IPS-15b (cell line): ENCODE data around the gene IRGQ.

Source experiments
- H3K27me3 ChIP-seq: one replicate; pipeline ENCODE4 v1.6.1; 2013; ENCODE audit warnings: low read length; ENCODE audit not compliant: control insufficient read depth, insufficient read depth
- H3K36me3 ChIP-seq: one replicate; pipeline ENCODE4 v1.6.1; 2013; ENCODE audit warnings: low read length; ENCODE audit not compliant: control insufficient read depth, insufficient read depth
- H3K4me1 ChIP-seq: one replicate; pipeline ENCODE4 v1.6.1; 2013; ENCODE audit warnings: mild to moderate bottlenecking, low read length; ENCODE audit not compliant: control insufficient read depth, insufficient read depth
- H3K4me3 ChIP-seq: one replicate; pipeline ENCODE4 v1.5.1; 2013; ENCODE audit warnings: low read depth, low read length
- H3K9ac ChIP-seq: one replicate; pipeline ENCODE4 v1.6.1; 2013; ENCODE audit warnings: low read depth, mild to moderate bottlenecking, low read length
- H3K9me3 ChIP-seq: one replicate; pipeline ENCODE4 v1.6.1; 2013; ENCODE audit warnings: mild to moderate bottlenecking, low read length; ENCODE audit not compliant: control insufficient read depth, insufficient read depth

The IRGQ gene

GRCh38 chr19:43575955-43576878, 19.7 kb downstream of the IRGQ start:
- peaks cover 2% of the 10 kb centered on the region for H3K36me3 ChIP-seq
- H3K27me3 ChIP-seq: no peaks in the 10 kb centered on the region
- H3K9me3 ChIP-seq: no peaks in the 10 kb centered on the region
- H3K9ac ChIP-seq: peak overlapping the region; percentile 47
- peaks cover 6% of the 10 kb centered on the region for H3K4me1 ChIP-seq
- H3K4me3 ChIP-seq: peak overlapping the region; percentile 50

DNA sequence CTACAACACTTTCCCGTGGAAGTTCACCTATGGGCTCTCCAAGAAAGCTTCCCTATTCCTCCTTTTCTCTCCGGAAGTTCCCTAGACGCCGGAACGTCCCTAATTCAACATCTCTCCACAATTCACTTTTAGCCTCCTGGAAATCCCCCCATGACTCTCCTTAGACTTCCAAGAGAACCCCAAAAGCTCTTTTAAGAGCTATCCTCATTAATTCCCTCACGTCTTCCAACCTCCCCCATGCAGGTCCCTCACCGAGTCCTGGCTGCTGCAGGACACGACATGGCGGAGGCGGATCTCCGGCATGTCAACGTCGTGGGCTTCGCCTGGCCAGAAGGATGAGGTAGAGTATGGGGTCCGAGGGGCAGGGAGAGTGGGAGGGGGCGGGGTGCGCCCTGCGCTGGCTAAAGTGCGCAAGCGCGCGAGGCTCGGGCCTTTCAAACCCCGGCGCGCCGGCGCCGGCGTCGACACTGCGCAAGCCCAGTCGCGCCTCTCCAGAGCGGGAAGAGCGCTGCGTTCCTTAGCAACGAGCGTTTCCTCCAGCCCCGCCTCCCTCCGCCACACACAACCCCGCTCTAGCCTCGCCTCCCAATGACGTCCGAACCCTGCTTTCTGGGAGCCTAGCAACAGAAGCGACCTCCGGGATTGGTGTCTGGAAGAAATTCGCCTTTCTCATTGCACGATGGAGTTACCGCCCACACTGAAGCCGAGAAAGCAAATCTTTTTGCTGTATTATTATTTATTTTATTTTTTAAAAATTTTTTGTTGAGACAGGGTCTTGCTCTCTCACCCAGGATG, 20.6 kb downstream of the IRGQ start, which contains the start of the genes PINLYP and XRCC1:
Gene PINLYP, plus strand, starts transcription at position 646 of the 795 bp plus-strand sequence. CDS start 1,391 bp downstream, outside the sequence.
Gene XRCC1, minus strand, starts transcription at position 372 of the 795 bp plus-strand sequence. Its CDS starts 69 bp downstream, at position 303.
- Histone ChIP-seq H3K4me3 (peak within 1 kb of the TSS; percentile 92), H3K9ac (peak within 1 kb of the TSS; percentile 70), H3K27me3 (no peaks in the 10 kb centered on the region), H3K4me1 (peaks cover 6% of the 10 kb centered on the region), H3K9me3 (no peaks in the 10 kb centered on the region), H3K36me3 (peaks cover 2% of the 10 kb centered on the region)

DNA sequence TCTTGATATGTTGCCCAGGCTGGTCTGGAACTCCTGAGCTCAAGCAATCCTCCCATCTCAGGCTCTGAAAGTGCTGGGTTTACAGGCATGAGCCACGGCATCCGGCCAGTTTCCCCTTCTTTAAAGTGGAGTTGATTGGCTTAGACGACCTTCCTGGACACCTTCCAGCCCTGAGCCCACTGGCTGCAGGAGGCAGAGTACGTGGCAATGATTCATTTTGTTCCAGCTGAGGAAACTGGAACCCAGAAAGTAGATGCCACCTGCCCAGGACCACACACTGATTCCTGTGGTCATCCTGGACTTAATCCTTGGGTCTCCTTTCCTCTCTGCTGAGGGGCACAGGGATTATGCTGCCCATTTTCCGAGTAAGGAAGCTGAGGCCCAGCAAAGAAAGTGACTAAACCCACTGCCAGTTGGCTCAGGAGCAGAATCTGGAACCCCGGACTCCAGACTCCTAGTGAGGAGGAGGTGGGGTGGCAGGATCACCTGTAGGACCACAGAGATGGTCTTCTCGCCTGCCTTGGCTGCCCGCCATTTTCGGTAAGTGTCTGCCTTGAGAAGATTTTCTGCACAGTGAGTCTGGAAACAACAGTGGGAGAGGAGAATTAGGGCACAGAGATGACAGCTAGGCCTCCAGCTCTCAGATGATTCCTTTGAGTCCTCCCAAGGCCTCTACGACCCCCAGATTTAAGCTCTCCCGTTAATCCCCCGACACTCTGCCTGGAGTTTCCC, 21.3 kb downstream of the IRGQ start:
- Histone ChIP-seq H3K4me1 (peaks cover 6% of the 10 kb centered on the region), H3K4me3 (peak overlapping the region; percentile 92), H3K9ac (peak overlapping the region; percentile 70), H3K9me3 (no peaks in the 10 kb centered on the region), H3K36me3 (peaks cover 2% of the 10 kb centered on the region), H3K27me3 (no peaks in the 10 kb centered on the region)

DNA sequence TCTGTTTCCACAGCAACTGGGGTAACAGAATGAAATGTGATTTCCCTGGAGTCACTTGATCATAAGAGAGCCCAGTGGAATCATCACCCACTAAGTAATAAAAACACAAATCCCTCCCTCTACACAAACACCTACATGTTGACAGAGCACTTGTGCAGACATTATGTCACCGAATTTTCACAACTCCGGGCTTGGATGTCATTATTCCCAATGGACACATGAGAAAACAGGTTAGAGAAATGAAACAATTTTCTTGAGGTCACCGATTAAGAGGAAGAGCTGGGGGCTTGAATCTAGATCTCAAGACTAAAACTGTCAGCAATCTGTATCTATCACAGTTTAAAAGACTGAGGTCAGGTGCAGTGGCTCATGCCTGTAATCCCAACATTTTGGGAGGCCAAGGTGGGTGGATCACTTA, 23.8 kb downstream of the IRGQ start:
- Histone ChIP-seq H3K36me3 (peaks cover 2% of the 10 kb centered on the region), H3K9me3 (no peaks in the 10 kb centered on the region), H3K4me1 (peaks cover 6% of the 10 kb centered on the region), H3K9ac (no peak overlapping the region), H3K4me3 (no peak overlapping the region), H3K27me3 (no peaks in the 10 kb centered on the region)

GRCh38 chr19:43570174-43570791, 25.7 kb downstream of the IRGQ start:
- Histone ChIP-seq H3K27me3 (no peaks in the 10 kb centered on the region), H3K36me3 (peaks cover 2% of the 10 kb centered on the region), H3K9ac (no peak overlapping the region), H3K9me3 (no peaks in the 10 kb centered on the region), H3K4me1 (peaks cover 4% of the 10 kb centered on the region), H3K4me3 (no peak overlapping the region)

GRCh38 chr19:43569657-43570056, 26.3 kb downstream of the IRGQ start:
- H3K36me3 ChIP-seq: peaks cover 2% of the 10 kb centered on the region
- no peak overlapping the region for H3K4me3 ChIP-seq
- H3K9me3 ChIP-seq: no peaks in the 10 kb centered on the region
- H3K4me1 ChIP-seq: peaks cover under 1% of the 10 kb centered on the region
- H3K27me3 ChIP-seq: no peaks in the 10 kb centered on the region
- no peak overlapping the region for H3K9ac ChIP-seq

DNA sequence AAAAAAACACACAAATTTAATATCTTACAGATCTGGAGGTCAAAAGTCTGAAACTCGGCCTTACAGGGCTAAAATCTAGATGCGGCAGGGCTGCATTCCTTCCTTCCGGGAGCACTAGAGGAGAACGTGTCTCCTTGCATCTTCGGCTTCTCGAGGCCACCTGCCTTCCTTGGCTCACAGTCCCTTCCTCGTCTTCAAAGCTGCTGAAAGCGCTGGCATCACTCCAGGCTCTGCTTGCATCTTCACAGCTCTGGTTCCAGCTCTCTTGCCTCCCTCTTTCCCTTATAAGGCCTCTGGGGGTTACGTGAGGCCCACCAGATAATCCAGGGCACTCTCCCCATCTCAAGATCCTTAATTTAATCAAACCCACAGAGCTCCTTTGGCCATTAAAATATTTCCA, 31.1 kb downstream of the IRGQ start:
- no peak overlapping the region for H3K4me3 ChIP-seq
- H3K9ac ChIP-seq: no peak overlapping the region
- peaks cover 12% of the 10 kb centered on the region for H3K36me3 ChIP-seq

GRCh38 chr19:43563816-43564457, 32.0 kb downstream of the IRGQ start:
- Histone ChIP-seq H3K4me1 (no peaks in the 10 kb centered on the region), H3K9ac (no peak overlapping the region)

More for the DNA sequence above, 31.1 kb downstream of the IRGQ start:
- H3K27me3 ChIP-seq: no peaks in the 10 kb centered on the region
- H3K9me3 ChIP-seq: no peaks in the 10 kb centered on the region
- H3K4me1 ChIP-seq: no peaks in the 10 kb centered on the region

DNA sequence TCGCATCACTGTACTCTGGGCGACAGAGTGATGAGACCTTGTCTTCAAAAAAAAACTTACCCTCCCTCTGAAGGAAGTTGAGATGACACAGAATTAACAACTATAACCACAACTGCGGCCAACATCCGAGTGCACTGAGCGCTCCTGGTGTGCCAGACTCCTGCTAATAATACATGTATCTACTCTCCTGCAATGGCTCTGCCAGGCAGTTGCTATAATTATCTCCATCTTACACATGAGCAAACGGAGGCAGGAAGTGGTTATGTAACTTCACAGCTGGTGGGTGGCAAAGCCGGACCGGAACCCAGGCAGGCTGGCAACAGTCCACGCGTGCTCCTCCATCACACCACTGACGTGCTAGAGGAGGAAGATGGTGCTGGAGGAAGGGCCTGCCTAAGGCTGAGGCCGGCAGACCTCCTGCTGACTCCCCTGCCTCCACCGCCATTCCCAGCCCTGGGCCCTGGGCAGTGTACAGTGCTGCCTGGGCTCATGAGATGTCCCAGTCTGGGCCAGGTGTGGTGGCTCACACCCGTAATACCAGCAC, 33.2 kb downstream of the IRGQ start:
- Histone ChIP-seq H3K4me1 (no peaks in the 10 kb centered on the region), H3K9ac (no peak overlapping the region), H3K27me3 (no peaks in the 10 kb centered on the region), H3K36me3 (peaks cover 12% of the 10 kb centered on the region), H3K4me3 (no peak overlapping the region), H3K9me3 (no peaks in the 10 kb centered on the region)

More at GRCh38 chr19:43563816-43564457, 32.0 kb downstream of the IRGQ start:
- Histone ChIP-seq H3K27me3 (no peaks in the 10 kb centered on the region), H3K4me3 (no peak overlapping the region), H3K36me3 (peaks cover 12% of the 10 kb centered on the region), H3K9me3 (no peaks in the 10 kb centered on the region)

DNA sequence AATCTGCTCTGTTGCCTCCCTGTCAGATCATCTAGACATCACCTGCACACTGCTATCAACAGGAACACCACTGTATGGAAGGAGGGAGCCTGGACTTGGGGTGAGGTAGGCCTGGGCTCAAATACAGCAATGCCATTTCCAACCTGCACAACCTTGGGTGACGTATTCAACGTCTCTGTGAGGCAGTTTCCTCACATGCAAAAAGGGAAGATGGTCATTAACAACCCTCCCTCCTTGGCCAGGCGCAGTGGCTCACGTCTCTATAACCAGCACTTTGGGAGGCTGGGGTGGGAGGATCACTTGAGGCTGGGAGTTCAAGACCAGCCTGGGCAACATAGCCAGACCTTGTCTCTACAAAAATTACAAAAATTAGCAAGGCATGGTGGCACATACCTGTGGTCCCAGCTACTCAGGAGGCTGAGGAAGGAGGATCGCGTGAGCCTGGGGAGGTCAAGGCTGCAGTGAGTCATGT, 33.7 kb downstream of the IRGQ start:
- Histone ChIP-seq H3K36me3 (peaks cover 12% of the 10 kb centered on the region), H3K9ac (no peak overlapping the region), H3K27me3 (no peaks in the 10 kb centered on the region), H3K4me1 (no peaks in the 10 kb centered on the region), H3K9me3 (no peaks in the 10 kb centered on the region), H3K4me3 (no peak overlapping the region)
